Measurements from ENCODE around the gene CLDN9.

CLDN9 gene

DNA sequence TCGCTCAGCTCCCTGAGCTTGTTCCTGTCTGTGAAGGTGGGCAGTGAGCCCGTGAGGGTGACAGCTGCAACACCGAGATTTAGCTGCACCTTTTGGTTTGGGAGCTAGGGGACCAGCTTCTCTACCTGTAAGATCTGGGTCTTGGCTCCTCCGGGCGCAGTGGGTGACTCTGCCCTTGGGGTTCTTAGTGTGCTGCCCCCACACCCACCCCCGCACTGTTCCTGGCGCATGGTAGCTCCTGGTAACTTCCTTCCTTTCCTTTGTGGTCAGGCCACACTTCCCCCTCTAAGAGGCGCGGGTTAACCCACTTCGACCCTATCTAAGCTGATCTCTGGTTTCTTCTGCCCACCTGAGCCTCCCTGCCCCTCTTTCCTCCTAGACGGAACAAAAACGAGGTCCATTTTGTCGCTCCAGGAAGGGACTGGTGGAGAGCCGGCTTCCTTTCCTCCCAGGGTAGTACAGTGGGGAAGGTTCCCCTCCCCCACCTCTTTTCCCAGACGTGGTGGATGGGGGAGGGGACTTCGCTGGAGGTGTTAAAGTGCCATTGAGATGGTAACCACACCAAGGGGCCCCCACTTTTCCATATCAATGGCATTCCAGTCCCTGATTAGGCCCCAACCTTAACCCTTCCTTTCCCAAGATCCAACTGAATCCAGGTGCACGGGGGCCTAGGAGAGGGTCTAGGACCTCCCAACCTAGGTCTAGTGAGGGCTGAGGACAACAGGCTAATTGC, 4.6 kb upstream of the CLDN9 start:
- no peak overlapping the region for H3K27ac ChIP-seq (ENCODE audit: extremely low read depth, low read depth, low read length)
- TF ChIP-seq ZNF19 (tag by site-specific recombination; IDR thresholded peaks at IDR 0.05; ENCODE audit: low read depth) (no peak), ZIC2 (tag by site-specific recombination; IDR thresholded peaks at IDR 0.05) (no peak), EGR2 (tag by site-specific recombination; IDR thresholded peaks at IDR 0.05; ENCODE audit: low read depth) (peak; percentile 73), ZFHX2 (tag by site-specific recombination; conservative IDR thresholded peaks at IDR 0.05) (peak; percentile 61)
- TF ChIP-seq, protein P1, sequence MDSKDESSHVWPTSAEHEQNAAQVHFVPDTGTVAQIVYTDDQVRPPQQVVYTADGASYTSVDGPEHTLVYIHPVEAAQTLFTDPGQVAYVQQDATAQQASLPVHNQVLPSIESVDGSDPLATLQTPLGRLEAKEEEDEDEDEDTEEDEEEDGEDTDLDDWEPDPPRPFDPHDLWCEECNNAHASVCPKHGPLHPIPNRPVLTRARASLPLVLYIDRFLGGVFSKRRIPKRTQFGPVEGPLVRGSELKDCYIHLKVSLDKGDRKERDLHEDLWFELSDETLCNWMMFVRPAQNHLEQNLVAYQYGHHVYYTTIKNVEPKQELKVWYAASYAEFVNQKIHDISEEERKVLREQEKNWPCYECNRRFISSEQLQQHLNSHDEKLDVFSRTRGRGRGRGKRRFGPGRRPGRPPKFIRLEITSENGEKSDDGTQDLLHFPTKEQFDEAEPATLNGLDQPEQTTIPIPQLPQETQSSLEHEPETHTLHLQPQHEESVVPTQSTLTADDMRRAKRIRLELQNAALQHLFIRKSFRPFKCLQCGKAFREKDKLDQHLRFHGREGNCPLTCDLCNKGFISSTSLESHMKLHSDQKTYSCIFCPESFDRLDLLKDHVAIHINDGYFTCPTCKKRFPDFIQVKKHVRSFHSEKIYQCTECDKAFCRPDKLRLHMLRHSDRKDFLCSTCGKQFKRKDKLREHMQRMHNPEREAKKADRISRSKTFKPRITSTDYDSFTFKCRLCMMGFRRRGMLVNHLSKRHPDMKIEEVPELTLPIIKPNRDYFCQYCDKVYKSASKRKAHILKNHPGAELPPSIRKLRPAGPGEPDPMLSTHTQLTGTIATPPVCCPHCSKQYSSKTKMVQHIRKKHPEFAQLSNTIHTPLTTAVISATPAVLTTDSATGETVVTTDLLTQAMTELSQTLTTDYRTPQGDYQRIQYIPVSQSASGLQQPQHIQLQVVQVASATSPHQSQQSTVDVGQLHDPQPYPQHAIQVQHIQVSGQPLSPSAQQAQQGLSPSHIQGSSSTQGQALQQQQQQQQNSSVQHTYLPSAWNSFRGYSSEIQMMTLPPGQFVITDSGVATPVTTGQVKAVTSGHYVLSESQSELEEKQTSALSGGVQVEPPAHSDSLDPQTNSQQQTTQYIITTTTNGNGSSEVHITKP (tag by site-specific recombination; IDR thresholded peaks at IDR 0.05): peak; percentile 45; the same call in 1 of the 2 replicates
- TF ChIP-seq, protein P2, sequence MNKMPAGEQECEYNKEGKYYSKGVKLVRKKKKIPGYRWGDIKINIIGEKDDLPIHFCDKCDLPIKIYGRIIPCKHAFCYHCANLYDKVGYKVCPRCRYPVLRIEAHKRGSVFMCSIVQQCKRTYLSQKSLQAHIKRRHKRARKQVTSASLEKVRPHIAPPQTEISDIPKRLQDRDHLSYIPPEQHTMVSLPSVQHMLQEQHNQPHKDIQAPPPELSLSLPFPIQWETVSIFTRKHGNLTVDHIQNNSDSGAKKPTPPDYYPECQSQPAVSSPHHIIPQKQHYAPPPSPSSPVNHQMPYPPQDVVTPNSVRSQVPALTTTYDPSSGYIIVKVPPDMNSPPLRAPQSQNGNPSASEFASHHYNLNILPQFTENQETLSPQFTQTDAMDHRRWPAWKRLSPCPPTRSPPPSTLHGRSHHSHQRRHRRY (tag by site-specific recombination; IDR thresholded peaks at IDR 0.05): no peak
- H3K4me3 ChIP-seq (ENCODE audit: low read depth, low read length): no peak overlapping the region
- POLR2A ChIA-PET: interaction anchor here (12.4 kb wide), 1 partner anchor 16 kb away, joined by 247 read pairs; the partner anchor contains the start of genes CLDN6, HCFC1R1, THOC6 and TNFRSF12A
- no peaks in the 10 kb centered on the region for H3K36me3 ChIP-seq (ENCODE audit: control insufficient read depth in 2 of 2, insufficient read depth in 1 of 2, low read length in 2 of 2)
- CTCF ChIA-PET: interaction anchor here (0.6 to 9.6 kb wide), 2 partner anchors 23 to 109 kb away, joined by 3 to 149 read pairs; no protein-coding TSS in a partner anchor
- H3K4me1 ChIP-seq (ENCODE audit: control insufficient read depth, insufficient read depth, low read length): no peaks in the 10 kb centered on the region; the same call in 1 of the 2 replicates
- H3K9me3 ChIP-seq (ENCODE audit: control insufficient read depth, insufficient read depth, low read depth, low read length): no peaks in the 10 kb centered on the region

DNA sequence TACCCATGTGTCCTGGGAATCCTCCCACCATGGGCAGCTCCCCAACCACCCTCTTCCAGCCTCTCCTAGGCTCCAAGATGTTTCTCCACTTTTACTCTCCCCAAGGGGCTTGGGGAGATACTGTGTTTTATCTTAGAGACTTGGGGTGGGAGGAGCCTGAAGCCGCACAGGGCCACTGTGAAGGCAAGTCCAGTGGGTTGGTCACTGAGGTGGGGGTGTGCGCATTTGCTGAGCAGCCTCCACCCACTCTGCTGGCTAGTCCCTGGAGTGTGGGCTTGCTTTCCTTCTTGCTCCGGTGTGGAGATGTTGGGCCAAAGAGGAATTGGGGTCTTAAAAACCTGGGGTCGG, 4.1 kb upstream of the CLDN9 start:
- Histone ChIP-seq H3K9me3 (ENCODE audit: control insufficient read depth, insufficient read depth, low read depth, low read length) (no peaks in the 10 kb centered on the region), H3K27ac (ENCODE audit: extremely low read depth, low read depth, low read length) (no peak overlapping the region), H3K4me3 (ENCODE audit: low read depth, low read length) (no peak overlapping the region), H3K36me3 (ENCODE audit: control insufficient read depth in 2 of 2, insufficient read depth in 1 of 2, low read length in 2 of 2) (no peaks in the 10 kb centered on the region), H3K4me1 (ENCODE audit: control insufficient read depth, insufficient read depth, low read length) (no peaks in the 10 kb centered on the region; the same call in 1 of the 2 replicates)
- TF ChIP-seq ZNF501 (tag by site-specific recombination; IDR thresholded peaks at IDR 0.05): no peak
- TF ChIP-seq, protein P3, sequence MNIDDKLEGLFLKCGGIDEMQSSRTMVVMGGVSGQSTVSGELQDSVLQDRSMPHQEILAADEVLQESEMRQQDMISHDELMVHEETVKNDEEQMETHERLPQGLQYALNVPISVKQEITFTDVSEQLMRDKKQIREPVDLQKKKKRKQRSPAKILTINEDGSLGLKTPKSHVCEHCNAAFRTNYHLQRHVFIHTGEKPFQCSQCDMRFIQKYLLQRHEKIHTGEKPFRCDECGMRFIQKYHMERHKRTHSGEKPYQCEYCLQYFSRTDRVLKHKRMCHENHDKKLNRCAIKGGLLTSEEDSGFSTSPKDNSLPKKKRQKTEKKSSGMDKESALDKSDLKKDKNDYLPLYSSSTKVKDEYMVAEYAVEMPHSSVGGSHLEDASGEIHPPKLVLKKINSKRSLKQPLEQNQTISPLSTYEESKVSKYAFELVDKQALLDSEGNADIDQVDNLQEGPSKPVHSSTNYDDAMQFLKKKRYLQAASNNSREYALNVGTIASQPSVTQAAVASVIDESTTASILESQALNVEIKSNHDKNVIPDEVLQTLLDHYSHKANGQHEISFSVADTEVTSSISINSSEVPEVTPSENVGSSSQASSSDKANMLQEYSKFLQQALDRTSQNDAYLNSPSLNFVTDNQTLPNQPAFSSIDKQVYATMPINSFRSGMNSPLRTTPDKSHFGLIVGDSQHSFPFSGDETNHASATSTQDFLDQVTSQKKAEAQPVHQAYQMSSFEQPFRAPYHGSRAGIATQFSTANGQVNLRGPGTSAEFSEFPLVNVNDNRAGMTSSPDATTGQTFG (tag by site-specific recombination; IDR thresholded peaks at IDR 0.05; ENCODE audit: borderline replicate concordance): no peak
- TF ChIP-seq EGR2 (tag by site-specific recombination; IDR thresholded peaks at IDR 0.05; ENCODE audit: low read depth): peak; percentile 63; the same call in 1 of the 2 replicates
- peak; percentile 50 for TF ChIP-seq ZFHX2 (tag by site-specific recombination; conservative IDR thresholded peaks at IDR 0.05)
- CTCF ChIA-PET: interaction anchor here (9.6 kb wide), 1 partner anchor 22 kb away, joined by 149 read pairs; no protein-coding TSS in a partner anchor
- POLR2A ChIA-PET: interaction anchor here (12.4 kb wide), 1 partner anchor 15 kb away, joined by 247 read pairs; the partner anchor contains the start of genes CLDN6, HCFC1R1, THOC6 and TNFRSF12A

DNA sequence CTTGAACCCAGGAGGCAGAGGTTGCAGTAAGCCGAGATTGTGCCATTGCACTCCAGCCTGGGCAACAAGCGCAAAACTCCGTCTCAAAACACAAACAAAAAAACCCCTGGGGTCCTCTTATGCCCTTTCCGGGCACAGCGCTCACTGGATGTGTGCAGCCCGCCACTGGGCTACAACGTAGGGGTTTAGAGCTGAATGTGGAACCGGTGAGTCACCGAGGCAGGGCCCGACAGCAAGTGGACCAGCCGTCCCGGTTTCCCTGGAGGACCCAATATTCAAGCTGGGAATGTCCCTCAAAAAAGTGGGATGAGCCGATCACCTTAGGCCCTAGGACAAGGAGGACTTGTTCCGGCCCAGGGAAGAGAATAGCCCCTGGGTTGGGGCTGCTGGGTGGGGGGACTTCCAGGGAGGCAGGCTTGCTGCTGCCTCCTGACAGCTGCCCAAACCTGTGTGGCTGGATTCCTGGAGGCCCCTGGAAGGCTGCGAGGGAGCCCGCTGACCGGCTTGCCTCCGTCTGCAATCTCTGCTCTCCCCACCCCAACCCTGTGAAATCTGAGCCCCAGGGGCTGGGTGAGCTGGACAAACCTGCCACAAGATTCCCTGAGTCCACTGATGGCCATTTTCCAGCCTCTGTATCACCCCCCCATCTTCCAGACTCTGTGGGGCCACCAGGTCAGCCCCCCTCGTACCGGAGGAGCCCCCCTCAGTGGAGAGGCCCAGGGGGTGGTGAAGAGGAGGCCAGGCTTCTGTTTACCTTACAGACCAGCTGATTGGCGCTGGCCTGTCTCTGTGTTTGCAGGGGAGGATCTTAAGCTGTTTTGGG, 2.9 kb upstream of the CLDN9 start:
- H3K4me1 ChIP-seq (ENCODE audit: control insufficient read depth, insufficient read depth, low read length): no peaks in the 10 kb centered on the region; the same call in 1 of the 2 replicates
- no peak overlapping the region for H3K27ac ChIP-seq (ENCODE audit: extremely low read depth, low read depth, low read length)
- H3K9me3 ChIP-seq (ENCODE audit: control insufficient read depth, insufficient read depth, low read depth, low read length): no peaks in the 10 kb centered on the region
- no peaks in the 10 kb centered on the region for H3K36me3 ChIP-seq (ENCODE audit: control insufficient read depth in 2 of 2, insufficient read depth in 1 of 2, low read length in 2 of 2)
- H3K4me3 ChIP-seq (ENCODE audit: low read depth, low read length): no peak overlapping the region
- POLR2A ChIA-PET: interaction anchor here (12.4 kb wide), 1 partner anchor 14 kb away, joined by 247 read pairs; the partner anchor contains the start of genes CLDN6, HCFC1R1, THOC6 and TNFRSF12A
- CTCF ChIA-PET: interaction anchor here (0.6 to 1.3 kb wide), 4 partner anchors 10 to 156 kb away, joined by 3 to 6 read pairs (median 4); partner anchors contain the start of gene TNFRSF12A
- no peak for TF ChIP-seq HOXD13 (CRISPR knock-in tag; IDR thresholded peaks at IDR 0.05; ENCODE audit: borderline replicate concordance)
- peak; percentile 79 for TF ChIP-seq ZBTB8A (tag by site-specific recombination; IDR thresholded peaks at IDR 0.05)
- TF ChIP-seq, protein P4, sequence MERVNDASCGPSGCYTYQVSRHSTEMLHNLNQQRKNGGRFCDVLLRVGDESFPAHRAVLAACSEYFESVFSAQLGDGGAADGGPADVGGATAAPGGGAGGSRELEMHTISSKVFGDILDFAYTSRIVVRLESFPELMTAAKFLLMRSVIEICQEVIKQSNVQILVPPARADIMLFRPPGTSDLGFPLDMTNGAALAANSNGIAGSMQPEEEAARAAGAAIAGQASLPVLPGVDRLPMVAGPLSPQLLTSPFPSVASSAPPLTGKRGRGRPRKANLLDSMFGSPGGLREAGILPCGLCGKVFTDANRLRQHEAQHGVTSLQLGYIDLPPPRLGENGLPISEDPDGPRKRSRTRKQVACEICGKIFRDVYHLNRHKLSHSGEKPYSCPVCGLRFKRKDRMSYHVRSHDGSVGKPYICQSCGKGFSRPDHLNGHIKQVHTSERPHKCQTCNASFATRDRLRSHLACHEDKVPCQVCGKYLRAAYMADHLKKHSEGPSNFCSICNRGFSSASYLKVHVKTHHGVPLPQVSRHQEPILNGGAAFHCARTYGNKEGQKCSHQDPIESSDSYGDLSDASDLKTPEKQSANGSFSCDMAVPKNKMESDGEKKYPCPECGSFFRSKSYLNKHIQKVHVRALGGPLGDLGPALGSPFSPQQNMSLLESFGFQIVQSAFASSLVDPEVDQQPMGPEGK (tag by site-specific recombination; IDR thresholded peaks at IDR 0.05): peak; percentile 43; the same call in 1 of the 2 replicates
- no peak for TF ChIP-seq ZNF621 (tag by site-specific recombination; IDR thresholded peaks at IDR 0.05)
- peak; percentile 94 for TF ChIP-seq GLIS1 (tag by site-specific recombination; IDR thresholded peaks at IDR 0.05)
- 0 out of 2 replicates have a peak, but pooled peaks have one; percentile 16 for TF ChIP-seq GLIS2 (tag by site-specific recombination; IDR thresholded peaks at IDR 0.05)

Measured in HEK293 (cell line).